SU-DHL-6 (cell line): Measurements from ENCODE around the gene SENP3.

Experiments
- H2AFZ ChIP-seq: fragments of 200-600 bp; sonication (generic); 2 replicates; pipeline ENCODE4 v1.6.1; 2014; ENCODE audit warnings: low read depth, mild to moderate bottlenecking, moderate library complexity, mixed read lengths, antibody characterized with exemption, low read length; ENCODE audit not compliant: severe bottlenecking
- H3F3A ChIP-seq: fragments of 200-600 bp; shearing (Covaris generic); 2 replicates; pipeline ENCODE4 v1.6.0; 2016; ENCODE audit warnings: antibody characterized with exemption, mild to moderate bottlenecking; ENCODE audit not compliant: insufficient read depth
- H3K27ac ChIP-seq: fragments of 200-600 bp; sonication (generic); 2 replicates; pipeline ENCODE4 v1.5.1; 2016; ENCODE audit warnings: low read depth, mild to moderate bottlenecking, low read length, moderate library complexity, mixed read lengths
- H3K27me3 ChIP-seq: fragments of 200-600 bp; sonication (generic), shearing (Covaris generic); 2 replicates; pipeline ENCODE4 v1.6.0; 2014; ENCODE audit warnings: mild to moderate bottlenecking, low read length
- H3K36me3 ChIP-seq: fragments of 200-600 bp; sonication (generic); 2 replicates; pipeline ENCODE4 v1.6.1; 2014; ENCODE audit warnings: mild to moderate bottlenecking, low read length, mixed read lengths
- H3K4me2 ChIP-seq: fragments of 300-600, 200-600 bp; shearing (Covaris generic), sonication (generic); 2 replicates; pipeline ENCODE4 v1.6.0; 2014; ENCODE audit warnings: low read length, low read depth, mild to moderate bottlenecking; ENCODE audit not compliant: poor library complexity, severe bottlenecking
- H3K4me3 ChIP-seq: fragments of 200-600 bp; sonication (generic); 2 replicates; pipeline ENCODE4 v1.5.1; 2014; ENCODE audit warnings: antibody characterized with exemption, low read length, mild to moderate bottlenecking, mixed read lengths; ENCODE audit not compliant: insufficient read depth, poor library complexity, severe bottlenecking
- H3K79me2 ChIP-seq: fragments of 200-600 bp; sonication (generic); 2 replicates; pipeline ENCODE4 v1.6.1; 2014; ENCODE audit warnings: mild to moderate bottlenecking, low read length, moderate library complexity; ENCODE audit not compliant: insufficient read depth
- H3K9ac ChIP-seq: fragments of 200-600 bp; sonication (generic); 2 replicates; pipeline ENCODE4 v1.7.0; 2014; ENCODE audit warnings: mild to moderate bottlenecking, low read length
- H3K9me2 ChIP-seq: fragments of 200-600 bp; sonication (generic); replicated peaks from 2 replicates; pipeline ENCODE4 v1.6.1; 2014; ENCODE audit warnings: low read length; ENCODE audit not compliant: insufficient read depth
- H3K9me3 ChIP-seq: fragments of 200-600 bp; sonication (generic); 2 replicates; pipeline ENCODE4 v1.6.1; 2014; ENCODE audit warnings: low read length, mixed read lengths; ENCODE audit not compliant: insufficient read depth
- H4K20me1 ChIP-seq: fragments of 200-600 bp; sonication (generic); 2 replicates; pipeline ENCODE4 v1.6.1; 2014; ENCODE audit warnings: low read depth, mild to moderate bottlenecking, antibody characterized with exemption, low read length, moderate library complexity, mixed read lengths
- EZH2phosphoT487 ChIP-seq: fragments of 200-600 bp; sonication (generic), shearing (Covaris generic); conservative IDR thresholded peaks from 2 replicates; pipeline ENCODE4 v1.6.1; 2018; ENCODE audit warnings: mild to moderate bottlenecking, antibody characterized with exemption, low read length, moderate library complexity, mixed read lengths
- TF ChIP-seq, protein P1 (sequence below): fragments of 200-600 bp; sonication (generic); IDR thresholded peaks from one replicate; pipeline ENCODE4 v1.5.1; 2017; ENCODE audit warnings: antibody characterized with exemption, mild to moderate bottlenecking, low read length, moderate library complexity; ENCODE audit not compliant: insufficient read depth, poor library complexity, severe bottlenecking

The SENP3 gene

DNA sequence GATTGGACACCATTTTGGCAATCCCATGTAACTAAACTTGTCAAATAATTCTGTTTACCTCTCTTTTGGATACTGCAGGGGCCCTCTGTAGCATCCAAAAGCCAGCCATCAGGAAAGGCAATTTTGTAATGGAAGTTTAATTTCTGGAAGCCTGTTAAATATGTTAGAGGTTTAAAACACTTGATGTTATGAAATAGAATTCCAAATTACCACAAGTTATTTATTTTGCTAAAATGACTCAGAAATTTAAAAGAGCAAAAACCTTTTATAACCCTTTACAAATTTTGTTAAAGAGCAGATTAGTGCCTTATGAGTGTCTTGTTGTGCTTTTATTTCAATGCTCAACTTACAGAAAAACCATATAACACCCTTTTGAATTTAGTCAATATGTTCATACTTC is 32.9 kb upstream of the SENP3 start:
- no peaks in the 10 kb centered on the region for H3K79me2 ChIP-seq
- TF ChIP-seq EZH2phosphoT487, result no peak
- TF ChIP-seq, protein P1, sequence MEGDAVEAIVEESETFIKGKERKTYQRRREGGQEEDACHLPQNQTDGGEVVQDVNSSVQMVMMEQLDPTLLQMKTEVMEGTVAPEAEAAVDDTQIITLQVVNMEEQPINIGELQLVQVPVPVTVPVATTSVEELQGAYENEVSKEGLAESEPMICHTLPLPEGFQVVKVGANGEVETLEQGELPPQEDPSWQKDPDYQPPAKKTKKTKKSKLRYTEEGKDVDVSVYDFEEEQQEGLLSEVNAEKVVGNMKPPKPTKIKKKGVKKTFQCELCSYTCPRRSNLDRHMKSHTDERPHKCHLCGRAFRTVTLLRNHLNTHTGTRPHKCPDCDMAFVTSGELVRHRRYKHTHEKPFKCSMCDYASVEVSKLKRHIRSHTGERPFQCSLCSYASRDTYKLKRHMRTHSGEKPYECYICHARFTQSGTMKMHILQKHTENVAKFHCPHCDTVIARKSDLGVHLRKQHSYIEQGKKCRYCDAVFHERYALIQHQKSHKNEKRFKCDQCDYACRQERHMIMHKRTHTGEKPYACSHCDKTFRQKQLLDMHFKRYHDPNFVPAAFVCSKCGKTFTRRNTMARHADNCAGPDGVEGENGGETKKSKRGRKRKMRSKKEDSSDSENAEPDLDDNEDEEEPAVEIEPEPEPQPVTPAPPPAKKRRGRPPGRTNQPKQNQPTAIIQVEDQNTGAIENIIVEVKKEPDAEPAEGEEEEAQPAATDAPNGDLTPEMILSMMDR, result no peak
- H3K4me3 ChIP-seq, result no peak overlapping the region
- H3K9me3 ChIP-seq, result no peaks in the 10 kb centered on the region; the same call in 1 of the 2 replicates
- no peak overlapping the region for H2AFZ ChIP-seq
- H3K27me3 ChIP-seq, result no peaks in the 10 kb centered on the region
- no peaks in the 10 kb centered on the region for H4K20me1 ChIP-seq
- no peaks in the 10 kb centered on the region for H3F3A ChIP-seq
- no peaks in the 10 kb centered on the region for H3K36me3 ChIP-seq
- no peak overlapping the region for H3K27ac ChIP-seq
- no peak overlapping the region for H3K4me2 ChIP-seq
- no peaks in the 10 kb centered on the region for H3K9me2 ChIP-seq
- H3K9ac ChIP-seq, result no peak overlapping the region

DNA sequence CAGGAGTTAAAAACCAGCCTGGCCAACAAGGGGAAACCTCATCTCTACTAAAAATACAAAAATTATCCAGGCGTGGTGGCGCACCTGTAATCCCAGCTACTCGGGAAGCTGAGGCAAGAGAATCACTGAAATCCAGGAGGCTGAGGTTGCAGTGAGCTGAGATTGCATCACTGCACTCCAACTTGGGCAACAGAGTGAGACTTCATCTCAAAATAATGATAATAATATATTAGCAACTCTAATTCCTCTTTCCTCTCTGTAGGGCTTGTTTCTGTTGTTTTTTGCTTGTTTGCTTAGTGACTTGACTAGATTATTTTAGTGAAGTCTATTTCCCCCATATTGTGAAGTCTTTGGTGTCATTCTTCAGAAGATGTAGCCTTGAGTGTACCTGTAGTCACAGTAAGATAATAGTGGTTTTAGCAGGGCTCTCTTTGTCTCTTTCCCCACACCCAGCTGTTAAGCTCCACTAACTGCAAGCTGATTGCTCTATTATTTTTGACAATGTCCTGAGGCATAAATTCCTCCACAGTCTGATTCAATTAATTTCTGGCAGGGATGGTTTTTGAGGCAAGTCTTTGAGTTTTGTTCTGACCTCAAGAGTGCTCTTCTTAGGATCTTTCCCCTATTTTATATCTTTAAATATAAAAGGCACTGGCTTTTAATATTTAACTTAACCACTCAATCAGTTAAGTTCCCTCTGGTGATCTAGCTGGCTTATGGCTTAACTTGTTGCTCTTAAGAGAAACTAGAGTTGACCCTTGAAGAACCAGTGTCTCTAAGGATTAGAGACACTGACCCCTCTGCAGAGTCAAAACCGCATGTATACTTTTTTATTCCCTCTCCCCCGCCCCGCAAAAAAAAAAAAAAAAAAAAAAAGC is 31.5 kb upstream of the SENP3 start:
- H3K9ac ChIP-seq, result no peak overlapping the region
- TF ChIP-seq, protein P1, result no peak
- TF ChIP-seq EZH2phosphoT487, result no peak
- H3K9me3 ChIP-seq, result no peaks in the 10 kb centered on the region; the same call in 1 of the 2 replicates
- H2AFZ ChIP-seq, result no peak overlapping the region
- no peak overlapping the region for H3K27ac ChIP-seq
- no peaks in the 10 kb centered on the region for H3F3A ChIP-seq
- H3K36me3 ChIP-seq, result no peaks in the 10 kb centered on the region
- no peak overlapping the region for H3K4me3 ChIP-seq
- no peak overlapping the region for H3K4me2 ChIP-seq
- H3K27me3 ChIP-seq, result no peaks in the 10 kb centered on the region
- no peaks in the 10 kb centered on the region for H3K79me2 ChIP-seq
- no peaks in the 10 kb centered on the region for H4K20me1 ChIP-seq
- no peaks in the 10 kb centered on the region for H3K9me2 ChIP-seq

DNA sequence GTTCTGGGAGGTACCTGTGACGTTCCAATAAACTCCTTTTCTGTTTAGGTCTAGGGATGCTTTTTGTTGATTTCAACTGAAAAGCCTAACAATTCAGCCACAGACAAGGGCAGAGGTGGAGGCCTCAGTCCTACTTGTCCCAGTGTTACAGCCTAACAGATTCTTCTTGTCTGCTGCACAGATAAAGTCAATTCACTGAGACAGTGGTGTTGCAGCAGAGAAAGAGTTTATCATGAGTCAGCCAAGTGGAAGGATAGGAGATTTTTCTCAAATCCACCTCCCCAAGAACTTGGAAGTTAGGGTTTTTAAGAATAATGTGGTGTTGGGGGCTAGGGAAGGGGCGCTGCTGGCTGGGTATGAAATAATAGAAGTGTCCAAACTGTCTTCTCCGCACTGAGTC is 23.7 kb upstream of the SENP3 start:
- H3K4me3 ChIP-seq, result no peak overlapping the region
- no peaks in the 10 kb centered on the region for H3K27me3 ChIP-seq
- H4K20me1 ChIP-seq, result no peaks in the 10 kb centered on the region
- TF ChIP-seq EZH2phosphoT487, result no peak
- TF ChIP-seq, protein P1, result no peak
- H3K9ac ChIP-seq, result no peak overlapping the region
- no peak overlapping the region for H3K4me2 ChIP-seq
- H3K36me3 ChIP-seq, result no peaks in the 10 kb centered on the region
- H3K9me3 ChIP-seq, result peaks cover 14% of the 10 kb centered on the region; the same call in 1 of the 2 replicates
- no peak overlapping the region for H2AFZ ChIP-seq
- H3K79me2 ChIP-seq, result no peaks in the 10 kb centered on the region
- no peak overlapping the region for H3K27ac ChIP-seq
- no peaks in the 10 kb centered on the region for H3F3A ChIP-seq
- H3K9me2 ChIP-seq, result no peaks in the 10 kb centered on the region
